ENCODE data around the gene PTPN2. TPM values are rescaled to one million over a fixed set of nuclear protein-coding genes. Genes with fewer than 3 reads are reported as not detected.
"Not testable (repeated sequence)": the region's sequence is repeated elsewhere in the genome, so short reads cannot be mapped to it uniquely, and the experiment has no call there.

PTPN2 gene
- total RNA-seq, 3 donors from 2014 or later: 61.7 to 77.6 (median 65.2) TPM

- DNase-seq (no peak), ATAC-seq (no peak)
- Mint-ChIP-seq H3K36me3 (ENCODE audit: insufficient read depth) (peaks cover 5% of the 10 kb centered on the region), H3K4me3 (peak overlapping the region; percentile 97), H3K27me3 (ENCODE audit: low read depth) (no peaks in the 10 kb centered on the region), H3K9me3 (no peaks in the 10 kb centered on the region), H3K4me1 (ENCODE audit: low read depth) (peaks cover 62% of the 10 kb centered on the region)
Observed at GRCh38 chr18:12882453-12883371, 1.3 kb downstream of the PTPN2 start.

GRCh38 chr18:12880541-12880910 is 3.5 kb downstream of the PTPN2 start:
- no peaks in the 10 kb centered on the region for H3K9me3 Mint-ChIP-seq
- peak overlapping the region; percentile 29 for H3K4me3 Mint-ChIP-seq
- no peak for DNase-seq
- peaks cover 10% of the 10 kb centered on the region for H3K36me3 Mint-ChIP-seq (ENCODE audit: insufficient read depth)
- H3K27me3 Mint-ChIP-seq (ENCODE audit: low read depth): no peaks in the 10 kb centered on the region
- no peak for ATAC-seq
- peaks cover 71% of the 10 kb centered on the region for H3K4me1 Mint-ChIP-seq (ENCODE audit: low read depth)

- no peak for DNase-seq
- peak overlapping the region; percentile 63 for H3K4me3 Mint-ChIP-seq
- no peaks in the 10 kb centered on the region for H3K27me3 Mint-ChIP-seq (ENCODE audit: low read depth)
- H3K9me3 Mint-ChIP-seq: no peaks in the 10 kb centered on the region
- H3K36me3 Mint-ChIP-seq (ENCODE audit: insufficient read depth): peaks cover 11% of the 10 kb centered on the region
- peaks cover 67% of the 10 kb centered on the region for H3K4me1 Mint-ChIP-seq (ENCODE audit: low read depth)
- ATAC-seq: no peak
Observed at GRCh38 chr18:12879840-12880540, 4.0 kb downstream of the PTPN2 start.

GRCh38 chr18:12874992-12875391 is 9.0 kb downstream of the PTPN2 start:
- H3K27me3 Mint-ChIP-seq (ENCODE audit: low read depth); H3K4me3 Mint-ChIP-seq; ATAC-seq; H3K9me3 Mint-ChIP-seq; DNase-seq: not testable (repeated sequence)
- Mint-ChIP-seq H3K36me3 (ENCODE audit: insufficient read depth) (peaks cover 14% of the 10 kb centered on the region), H3K4me1 (ENCODE audit: low read depth) (peaks cover 37% of the 10 kb centered on the region)

GRCh38 chr18:12873961-12874567 is 10.0 kb downstream of the PTPN2 start:
- H3K4me1 Mint-ChIP-seq (ENCODE audit: low read depth): peaks cover 29% of the 10 kb centered on the region
- not testable (repeated sequence) for H3K4me3 Mint-ChIP-seq; ATAC-seq; DNase-seq; H3K9me3 Mint-ChIP-seq; H3K27me3 Mint-ChIP-seq (ENCODE audit: low read depth)
- peaks cover 12% of the 10 kb centered on the region for H3K36me3 Mint-ChIP-seq (ENCODE audit: insufficient read depth)

- no peaks in the 10 kb centered on the region for H3K9me3 Mint-ChIP-seq
- no peak overlapping the region for H3K4me3 Mint-ChIP-seq
- ATAC-seq: no peak
- no peak for DNase-seq
- peaks cover 17% of the 10 kb centered on the region for H3K36me3 Mint-ChIP-seq (ENCODE audit: insufficient read depth)
- H3K4me1 Mint-ChIP-seq (ENCODE audit: low read depth): peaks cover 28% of the 10 kb centered on the region
- no peaks in the 10 kb centered on the region for H3K27me3 Mint-ChIP-seq (ENCODE audit: low read depth)
Observed at GRCh38 chr18:12872408-12872807, 11.6 kb downstream of the PTPN2 start.

- ATAC-seq (no peak), DNase-seq (no peak)
- H3K4me3 Mint-ChIP-seq: no peak overlapping the region
- no peaks in the 10 kb centered on the region for H3K9me3 Mint-ChIP-seq
- H3K27me3 Mint-ChIP-seq (ENCODE audit: low read depth): no peaks in the 10 kb centered on the region
- peaks cover 21% of the 10 kb centered on the region for H3K4me1 Mint-ChIP-seq (ENCODE audit: low read depth)
- H3K36me3 Mint-ChIP-seq (ENCODE audit: insufficient read depth): peaks cover 13% of the 10 kb centered on the region
Observed at GRCh38 chr18:12868576-12868975, 15.5 kb downstream of the PTPN2 start.

- no peak for ATAC-seq
Observed at GRCh38 chr18:12867441-12868123, 16.5 kb downstream of the PTPN2 start.

GRCh38 chr18:12863687-12864216 is 20.3 kb downstream of the PTPN2 start:
- H3K9me3 Mint-ChIP-seq: no peaks in the 10 kb centered on the region
- no peak for ATAC-seq
- H3K4me1 Mint-ChIP-seq (ENCODE audit: low read depth): peaks cover 48% of the 10 kb centered on the region

More at GRCh38 chr18:12867441-12868123, 16.5 kb downstream of the PTPN2 start:
- H3K36me3 Mint-ChIP-seq (ENCODE audit: insufficient read depth): peaks cover 11% of the 10 kb centered on the region
- DNase-seq: no peak
- H3K9me3 Mint-ChIP-seq: no peaks in the 10 kb centered on the region
- H3K4me1 Mint-ChIP-seq (ENCODE audit: low read depth): peaks cover 29% of the 10 kb centered on the region
- no peaks in the 10 kb centered on the region for H3K27me3 Mint-ChIP-seq (ENCODE audit: low read depth)
- no peak overlapping the region for H3K4me3 Mint-ChIP-seq

GRCh38 chr18:12862874-12863482 is 21.1 kb downstream of the PTPN2 start:
- no peak overlapping the region for H3K4me3 Mint-ChIP-seq
- DNase-seq (no peak), ATAC-seq (no peak)
- no peaks in the 10 kb centered on the region for H3K9me3 Mint-ChIP-seq
- no peaks in the 10 kb centered on the region for H3K27me3 Mint-ChIP-seq (ENCODE audit: low read depth)
- peaks cover 10% of the 10 kb centered on the region for H3K36me3 Mint-ChIP-seq (ENCODE audit: insufficient read depth)
- peaks cover 51% of the 10 kb centered on the region for H3K4me1 Mint-ChIP-seq (ENCODE audit: low read depth)

More at GRCh38 chr18:12863687-12864216, 20.3 kb downstream of the PTPN2 start:
- DNase-seq: no peak
- Mint-ChIP-seq H3K27me3 (ENCODE audit: low read depth) (no peaks in the 10 kb centered on the region), H3K36me3 (ENCODE audit: insufficient read depth) (peaks cover 8% of the 10 kb centered on the region), H3K4me3 (no peak overlapping the region)

GRCh38 chr18:12862467-12862866 is 21.6 kb downstream of the PTPN2 start:
- Mint-ChIP-seq H3K4me1 (ENCODE audit: low read depth) (peaks cover 50% of the 10 kb centered on the region), H3K36me3 (ENCODE audit: insufficient read depth) (peaks cover 9% of the 10 kb centered on the region), H3K27me3 (ENCODE audit: low read depth) (no peaks in the 10 kb centered on the region), H3K9me3 (no peaks in the 10 kb centered on the region), H3K4me3 (no peak overlapping the region)
- ATAC-seq: no peak
- DNase-seq: no peak

GRCh38 chr18:12861637-12862036 is 22.4 kb downstream of the PTPN2 start:
- Mint-ChIP-seq H3K9me3 (no peaks in the 10 kb centered on the region), H3K36me3 (ENCODE audit: insufficient read depth) (peaks cover 12% of the 10 kb centered on the region), H3K27me3 (ENCODE audit: low read depth) (no peaks in the 10 kb centered on the region), H3K4me1 (ENCODE audit: low read depth) (peaks cover 56% of the 10 kb centered on the region), H3K4me3 (no peak overlapping the region)
- DNase-seq (no peak), ATAC-seq (no peak)

GRCh38 chr18:12860530-12860929 is 23.5 kb downstream of the PTPN2 start:
- DNase-seq (no peak), ATAC-seq (no peak)
- no peaks in the 10 kb centered on the region for H3K27me3 Mint-ChIP-seq (ENCODE audit: low read depth)
- no peak overlapping the region for H3K4me3 Mint-ChIP-seq
- peaks cover 19% of the 10 kb centered on the region for H3K36me3 Mint-ChIP-seq (ENCODE audit: insufficient read depth)
- peaks cover 63% of the 10 kb centered on the region for H3K4me1 Mint-ChIP-seq (ENCODE audit: low read depth)
- H3K9me3 Mint-ChIP-seq: no peaks in the 10 kb centered on the region
